GM19468 (cell line): ENCODE results near the gene FTSJ3.
"Not testable (repeated sequence)": the region's sequence is repeated elsewhere in the genome, so short reads cannot be mapped to it uniquely, and the experiment has no call there.

ENCODE experiments used
- ATAC-seq: cut with Tn5 transposase; IDR thresholded peaks from one replicate; pipeline ENCODE4 v1.9.1; 2021; ENCODE audit warnings: mild to moderate bottlenecking, moderate library complexity, moderate number of reproducible peaks; ENCODE audit not compliant: unreplicated experiment; ENCODE audit errors: extremely low read depth

FTSJ3 gene

GRCh38 chr17:63827002-63827800 is at the start of gene FTSJ3, which contains the start of gene PSMC5:
TSS of gene FTSJ3 (minus strand) at chr17:63827663. CDS start at chr17:63826902, 761 bp downstream.
TSS of gene PSMC5 (plus strand) at chr17:63827431. CDS start at chr17:63827491, 60 bp downstream.
- peak; percentile 30 for ATAC-seq

- ATAC-seq: not testable (repeated sequence)
Measured at GRCh38 chr17:63874693-63875092, 47.2 kb upstream of the FTSJ3 start.

- not testable (repeated sequence) for ATAC-seq
Measured at GRCh38 chr17:63874061-63874626, 46.7 kb upstream of the FTSJ3 start.

GRCh38 chr17:63873577-63873976 is 46.1 kb upstream of the FTSJ3 start, which contains the start of gene CSH2:
TSS of gene CSH2 (minus strand) at chr17:63873677. CDS start at chr17:63873614, 63 bp downstream.
- ATAC-seq: not testable (repeated sequence)

- not testable (repeated sequence) for ATAC-seq
Measured at GRCh38 chr17:63871646-63872365, 44.3 kb upstream of the FTSJ3 start.

- ATAC-seq: not testable (repeated sequence)
Measured at GRCh38 chr17:63870292-63870665, 42.8 kb upstream of the FTSJ3 start.

- ATAC-seq: not testable (repeated sequence)
Measured at GRCh38 chr17:63869491-63870291, 42.2 kb upstream of the FTSJ3 start.

GRCh38 chr17:63866625-63867024 is 39.2 kb upstream of the FTSJ3 start:
- not testable (repeated sequence) for ATAC-seq

- ATAC-seq: no peak
Measured at GRCh38 chr17:63859257-63859656, 31.8 kb upstream of the FTSJ3 start.

- ATAC-seq: not testable (repeated sequence)
Measured at GRCh38 chr17:63856425-63856824, 29.0 kb upstream of the FTSJ3 start.

- ATAC-seq: no peak
Measured at GRCh38 chr17:63855185-63855584, 27.7 kb upstream of the FTSJ3 start.

GRCh38 chr17:63854709-63855108 is 27.2 kb upstream of the FTSJ3 start:
- ATAC-seq: no peak

- ATAC-seq: no peak
Measured at GRCh38 chr17:63853260-63853659, 25.8 kb upstream of the FTSJ3 start.

GRCh38 chr17:63850401-63850800 is 22.9 kb upstream of the FTSJ3 start:
- no peak for ATAC-seq

- ATAC-seq: no peak
Measured at GRCh38 chr17:63848834-63849689, 21.6 kb upstream of the FTSJ3 start.

- ATAC-seq: no peak
Measured at GRCh38 chr17:63847525-63848249, 20.2 kb upstream of the FTSJ3 start.

GRCh38 chr17:63845509-63845908 is 18.0 kb upstream of the FTSJ3 start:
- ATAC-seq: no peak

- no peak for ATAC-seq
Measured at GRCh38 chr17:63843910-63844677, 16.6 kb upstream of the FTSJ3 start.
